Purkinje cell (primary cell): ENCODE data around the gene IMPDH1. TPM values are rescaled to one million over a fixed set of nuclear protein-coding genes. Genes with fewer than 3 reads are reported as not detected.

Experiments
- polyA plus RNA-seq: library from polyadenylated mRNA; unstranded; fragments of >200 nt; fragmentation: Nextera tagmentation; gene quantifications from 2 replicates; pipeline ENCODE4 v1.2.1, GENCODE V29; 2014

Gene IMPDH1
- polyA plus RNA-seq: 1.9 and 2.6 TPM in 2 replicates

DNA sequence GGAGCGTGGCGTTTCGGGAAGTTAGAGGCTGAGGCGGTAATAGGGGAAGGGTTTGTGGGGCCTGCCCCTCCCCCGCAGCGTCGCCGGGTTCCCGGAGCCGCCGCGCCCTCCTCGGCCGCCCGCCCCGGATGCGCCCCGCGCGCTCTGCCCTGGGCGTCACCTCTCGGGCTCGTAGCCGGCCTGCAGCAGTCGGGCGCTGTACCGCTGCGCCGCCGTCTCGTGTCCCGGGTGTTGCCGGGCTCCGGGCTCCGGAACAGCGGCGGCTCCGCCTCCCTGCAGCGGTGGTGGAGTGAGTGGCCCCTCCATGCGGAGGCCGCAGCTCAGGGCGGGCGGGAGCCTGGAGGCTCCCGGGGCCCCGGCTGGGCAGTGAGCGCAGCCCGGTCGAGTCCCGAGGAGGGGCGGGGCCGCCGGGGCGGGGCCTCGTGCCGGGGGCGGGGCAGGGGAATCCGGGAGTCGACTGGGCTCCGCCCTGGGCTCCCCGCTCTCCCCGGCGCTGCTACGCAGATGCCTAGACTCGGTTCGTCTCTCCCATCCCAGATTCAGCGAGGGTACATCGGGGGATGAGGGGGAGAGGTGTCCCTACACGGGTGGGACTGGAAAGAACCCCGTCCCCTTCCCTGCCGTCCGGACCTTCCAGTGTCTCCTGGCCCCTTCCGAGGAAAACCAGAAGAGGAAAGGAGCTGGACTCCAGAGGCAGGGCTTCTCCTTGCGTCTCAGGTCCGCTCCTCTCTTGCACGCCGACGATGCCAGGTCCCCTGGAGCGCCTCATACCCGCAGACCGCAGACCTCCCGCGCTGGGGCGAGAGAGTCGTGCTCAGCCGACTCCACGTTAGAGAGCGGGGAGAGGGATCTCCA, at the start of gene IMPDH1:
IMPDH1 (minus strand) TSS at position 387 of the 855 bp plus-strand sequence; CDS start at position 306, 81 bp downstream.

DNA sequence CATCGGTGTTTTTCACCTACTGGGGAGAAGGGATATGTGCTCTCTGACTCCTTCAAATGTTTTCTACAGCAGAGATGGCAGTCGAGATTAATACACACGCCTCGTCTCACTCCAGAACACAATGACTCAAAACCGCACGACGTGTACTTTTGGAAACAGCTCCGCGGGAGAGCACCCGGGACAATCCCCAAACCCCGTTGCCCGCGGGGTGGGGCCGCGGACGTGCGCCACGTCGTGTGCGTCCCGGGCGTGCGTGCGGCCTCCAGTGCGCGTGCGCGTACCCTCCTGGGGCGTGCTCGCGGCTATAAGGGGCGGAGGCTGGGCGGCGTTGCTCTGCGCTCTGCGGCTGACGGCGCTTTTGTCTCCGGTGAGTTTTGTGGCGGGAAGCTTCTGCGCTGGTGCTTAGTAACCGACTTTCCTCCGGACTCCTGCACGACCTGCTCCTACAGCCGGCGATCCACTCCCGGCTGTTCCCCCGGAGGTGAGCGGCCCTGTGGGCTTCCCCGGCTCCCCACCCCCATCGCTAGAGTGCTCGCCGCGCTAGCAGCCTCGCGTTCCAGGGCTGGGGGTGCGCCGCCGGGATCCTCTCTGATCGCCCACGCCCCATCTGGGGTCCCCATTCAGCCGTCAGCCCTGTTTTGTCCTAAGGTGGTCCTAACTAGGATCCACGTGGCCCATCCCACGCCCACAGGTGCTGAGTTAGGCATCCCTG, 45.9 kb upstream of the IMPDH1 start, which contains the start of gene HILPDA:
HILPDA (plus strand) TSS at position 336 of the 712 bp plus-strand sequence. CDS start 1,391 bp downstream, outside the sequence.

DNA sequence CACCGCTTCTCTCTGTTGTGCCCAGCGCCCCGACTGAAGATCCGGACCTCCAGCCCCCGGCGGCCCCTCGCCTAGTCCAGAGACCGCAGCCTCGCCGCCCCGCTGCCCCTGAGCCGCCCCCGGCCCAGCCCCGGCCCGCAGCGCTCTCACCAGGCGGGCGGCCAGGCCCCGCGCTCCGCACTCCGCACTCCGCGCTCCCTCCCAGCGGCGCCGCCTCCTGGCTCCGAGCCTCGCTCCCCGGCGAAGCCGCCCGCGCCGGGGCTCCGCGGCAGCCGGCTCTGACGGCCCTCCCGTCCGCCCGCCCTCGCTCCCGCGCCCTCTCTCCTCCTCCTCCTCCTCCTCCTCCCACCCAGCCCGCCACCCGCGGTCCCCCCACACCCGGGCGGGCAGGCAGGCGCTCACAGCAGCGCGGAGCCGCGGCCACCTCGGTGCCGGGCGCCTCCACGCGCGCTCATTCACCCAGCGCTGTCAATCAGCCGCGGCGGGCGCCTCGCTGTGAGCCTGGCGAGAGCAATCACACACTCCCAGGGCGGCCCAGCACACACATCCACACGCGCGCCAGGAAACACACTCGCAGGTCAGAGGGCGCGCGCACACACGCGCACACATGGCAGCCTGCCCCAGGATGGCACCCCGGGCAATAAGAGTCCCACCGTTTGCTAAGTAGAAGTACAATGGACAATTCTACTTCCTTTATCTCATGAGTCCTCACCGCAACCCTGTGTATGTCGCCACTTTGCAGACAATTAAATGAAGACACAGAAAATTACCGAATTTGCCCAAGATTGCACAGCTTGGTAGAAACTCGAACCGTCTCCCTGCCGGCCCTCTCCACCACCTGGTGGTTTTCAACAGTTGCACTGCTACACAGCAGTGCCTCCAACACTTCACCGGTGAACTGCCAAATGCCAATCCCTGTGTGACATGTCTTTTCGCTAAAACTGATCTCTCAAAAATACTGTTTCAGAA, 48.1 kb downstream of the IMPDH1 start, which contains the start of gene PRRT4:
PRRT4 (minus strand) TSS at position 280 of the 969 bp plus-strand sequence.

DNA sequence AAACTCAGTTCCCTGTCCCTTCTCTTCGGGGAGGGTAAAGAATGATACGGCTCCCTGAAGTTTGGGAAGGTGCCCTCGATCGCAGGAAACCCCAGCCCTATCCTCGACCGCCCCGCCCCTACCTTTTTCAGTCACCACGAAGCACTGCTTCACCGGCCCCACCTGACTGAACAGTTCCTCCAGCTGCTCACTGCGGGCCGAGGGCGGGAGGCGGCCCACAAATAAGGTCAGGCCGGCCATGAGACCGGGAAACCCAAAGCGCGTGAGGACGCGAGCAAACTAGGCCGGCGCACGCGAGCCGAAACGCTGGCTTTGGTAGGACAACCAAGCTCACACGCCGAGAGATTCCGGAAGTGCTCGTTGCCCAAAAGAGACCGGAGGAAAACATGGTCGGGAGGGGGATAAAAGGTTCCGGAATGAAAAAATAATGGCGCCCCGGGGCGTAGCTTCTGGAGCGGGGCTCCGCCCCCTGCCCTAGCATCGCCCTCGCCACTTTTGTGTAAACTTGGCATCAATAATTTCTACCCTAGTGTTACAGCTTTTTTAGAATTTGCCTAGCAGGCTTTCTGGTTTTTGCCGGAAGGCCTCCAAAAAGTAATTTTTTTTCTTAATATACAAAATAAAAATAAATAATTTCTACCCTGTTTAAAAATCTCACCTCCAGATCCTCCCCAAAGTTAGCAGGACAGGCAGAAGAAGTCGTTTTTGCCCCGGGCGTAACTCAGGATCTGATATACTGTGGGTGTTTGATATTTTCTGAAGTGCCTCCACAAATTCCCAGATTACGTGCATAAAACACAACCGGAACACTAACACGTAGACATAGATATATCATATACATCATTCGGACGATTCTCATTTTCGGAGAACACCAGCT, 66.0 kb downstream of the IMPDH1 start, which contains the start of gene RBM28:
RBM28 (minus strand) TSS at position 355 of the 877 bp plus-strand sequence; CDS start at position 240, 115 bp downstream.

Other genes with a start within 250 kb of the IMPDH1 start
- gene LEP, start 168.7 kb downstream of the IMPDH1 start, polyA plus RNA-seq: not detected in 2 replicates
- 21.5 and 22.1 TPM in 2 replicates for gene RBM28, start 66.1 kb downstream of the IMPDH1 start, polyA plus RNA-seq
- 2.1 and 3.8 TPM in 2 replicates for gene PRRT4, start 48.3 kb downstream of the IMPDH1 start, polyA plus RNA-seq
- gene HILPDA, start 45.9 kb upstream of the IMPDH1 start, polyA plus RNA-seq: 3.2 and 9.1 TPM in 2 replicates
- gene METTL2B, start 66.8 kb upstream of the IMPDH1 start, polyA plus RNA-seq: 5.2 and 9.9 TPM in 2 replicates